ENCODE measurements around the gene LGI4. TPM values are rescaled to one million over a fixed set of nuclear protein-coding genes. Genes with fewer than 3 reads are reported as not detected.

LGI4 gene
- total and polyA plus RNA-seq, 8 donors: 3.1 to 40.0 (median 13.4) TPM

DNA sequence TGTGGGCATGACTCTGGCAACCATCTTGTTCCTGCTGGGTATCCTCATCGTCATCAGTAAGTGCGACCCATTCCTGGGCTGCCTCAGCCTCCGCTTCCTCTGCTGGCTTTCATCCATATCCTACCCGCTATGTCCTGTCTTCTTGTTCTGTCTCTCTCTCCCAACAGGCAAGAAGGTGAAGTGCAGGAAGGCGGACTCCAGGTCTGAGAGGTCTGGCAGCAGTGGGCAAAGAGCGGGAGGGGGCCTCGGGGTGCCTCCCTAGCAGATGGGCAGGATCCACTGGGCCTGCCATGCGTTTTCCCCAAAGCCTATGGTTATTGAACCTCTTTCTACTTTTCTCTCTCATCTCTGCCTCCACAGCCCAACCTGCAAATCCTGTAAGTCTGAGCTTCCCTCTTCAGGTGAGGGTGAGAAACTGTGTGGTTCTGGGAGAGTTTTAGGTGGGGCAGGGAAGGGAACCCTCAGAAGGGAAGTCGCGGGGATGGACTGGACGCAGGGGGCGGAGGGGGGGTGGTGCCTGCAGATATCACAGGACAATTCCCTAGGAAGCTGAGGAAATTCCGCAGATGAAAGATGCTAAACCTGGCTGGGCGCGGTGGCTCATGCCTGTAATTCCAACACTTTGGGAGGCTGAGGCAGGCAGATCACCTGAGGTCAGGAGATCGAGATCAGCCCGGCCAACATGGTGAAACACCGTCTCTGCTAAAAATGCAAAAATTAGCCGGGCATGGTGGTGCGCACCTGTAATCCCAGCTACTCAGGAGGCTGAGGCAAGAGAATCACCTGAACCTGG, 16.6 kb upstream of the LGI4 start:
- no peak for DNase-seq
- intact Hi-C loops (cut with DNase I; ENCODE audit: low total_unique reads): no loop called here
- H3K27ac ChIP-seq: no peak overlapping the region

DNA sequence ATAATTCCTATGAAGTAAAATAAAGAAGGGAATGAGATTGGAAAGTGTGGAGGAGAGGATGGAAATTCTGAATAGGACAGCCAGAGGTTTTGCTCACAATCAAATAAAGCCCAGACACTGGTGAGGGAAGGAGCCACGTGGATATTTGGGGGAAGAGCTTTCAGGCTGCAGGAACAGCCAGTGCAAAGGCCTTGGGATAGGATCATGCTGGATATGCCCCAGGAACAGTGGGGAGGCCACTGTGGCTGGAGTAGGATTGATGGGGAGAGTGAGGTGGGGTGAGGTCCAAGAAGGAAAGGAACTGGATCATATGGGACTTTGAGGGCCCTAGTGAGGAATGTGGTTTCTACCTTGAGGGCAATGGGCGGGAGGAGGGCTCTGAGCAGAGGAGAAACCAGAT, 15.6 kb upstream of the LGI4 start:
- H3K4me1 ChIP-seq: peaks cover 16 to 25% (median 21%) of the 10 kb centered on the region in 4 donors

More for the DNA sequence above, 16.6 kb upstream of the LGI4 start:
- peaks cover 19 to 34% (median 26%) of the 10 kb centered on the region in 4 donors for H3K4me1 ChIP-seq
- 86 to 91% (median 89%) methylated on average over 20 of the region's 20 CpGs for WGBS, 5 donors
- H3K4me3 ChIP-seq: no peak overlapping the region
- H3K27me3 ChIP-seq: peaks cover 0 to 54% (median 9%) of the 10 kb centered on the region in 3 donors
- TF ChIP-seq, protein P1, sequence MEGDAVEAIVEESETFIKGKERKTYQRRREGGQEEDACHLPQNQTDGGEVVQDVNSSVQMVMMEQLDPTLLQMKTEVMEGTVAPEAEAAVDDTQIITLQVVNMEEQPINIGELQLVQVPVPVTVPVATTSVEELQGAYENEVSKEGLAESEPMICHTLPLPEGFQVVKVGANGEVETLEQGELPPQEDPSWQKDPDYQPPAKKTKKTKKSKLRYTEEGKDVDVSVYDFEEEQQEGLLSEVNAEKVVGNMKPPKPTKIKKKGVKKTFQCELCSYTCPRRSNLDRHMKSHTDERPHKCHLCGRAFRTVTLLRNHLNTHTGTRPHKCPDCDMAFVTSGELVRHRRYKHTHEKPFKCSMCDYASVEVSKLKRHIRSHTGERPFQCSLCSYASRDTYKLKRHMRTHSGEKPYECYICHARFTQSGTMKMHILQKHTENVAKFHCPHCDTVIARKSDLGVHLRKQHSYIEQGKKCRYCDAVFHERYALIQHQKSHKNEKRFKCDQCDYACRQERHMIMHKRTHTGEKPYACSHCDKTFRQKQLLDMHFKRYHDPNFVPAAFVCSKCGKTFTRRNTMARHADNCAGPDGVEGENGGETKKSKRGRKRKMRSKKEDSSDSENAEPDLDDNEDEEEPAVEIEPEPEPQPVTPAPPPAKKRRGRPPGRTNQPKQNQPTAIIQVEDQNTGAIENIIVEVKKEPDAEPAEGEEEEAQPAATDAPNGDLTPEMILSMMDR (IDR thresholded peaks at IDR 0.05): no peak
- TF ChIP-seq EP300 (IDR thresholded peaks at IDR 0.05) (no peak), POLR2AphosphoS5 (IDR thresholded peaks at IDR 0.05) (no peak), POLR2A (IDR thresholded peaks at IDR 0.05) (no peak)
- no peaks in the 10 kb centered on the region for H3K9me3 ChIP-seq
- H3K36me3 ChIP-seq: no peaks in the 10 kb centered on the region

DNA sequence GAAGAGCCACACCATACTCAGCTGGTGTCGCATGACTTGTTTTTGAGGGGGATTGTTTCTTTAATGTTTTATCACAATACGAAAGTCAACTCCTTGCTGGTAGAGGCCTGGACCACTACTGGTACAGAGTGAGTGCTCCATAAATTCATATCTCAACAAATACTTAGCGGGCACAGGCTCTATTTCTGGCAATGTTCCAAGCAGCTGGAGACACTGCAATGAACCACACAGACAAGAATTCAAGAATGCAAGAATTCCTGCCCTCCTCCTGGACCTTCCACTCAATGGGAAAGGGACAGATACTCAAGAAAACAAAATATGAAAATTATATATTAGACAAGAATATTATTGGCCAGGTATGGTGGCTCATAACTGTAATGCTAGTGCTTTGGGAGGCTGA, 14.6 kb upstream of the LGI4 start:
- Histone ChIP-seq H3K4me1 (peaks cover 10 to 23% (median 14%) of the 10 kb centered on the region in 4 donors), H3K36me3 (no peaks in the 10 kb centered on the region), H3K4me3 (no peak overlapping the region), H3K27me3 (peaks cover 0 to 42% (median 9%) of the 10 kb centered on the region in 3 donors), H3K27ac (no peak overlapping the region), H3K9me3 (no peaks in the 10 kb centered on the region)
- 81 to 88% (median 86%) methylated on average over 3 of the region's 3 CpGs for WGBS, 5 donors
- TF ChIP-seq POLR2AphosphoS5 (IDR thresholded peaks at IDR 0.05) (no peak), POLR2A (IDR thresholded peaks at IDR 0.05) (no peak), EP300 (IDR thresholded peaks at IDR 0.05) (no peak)
- TF ChIP-seq, protein P1 (IDR thresholded peaks at IDR 0.05): no peak
- intact Hi-C loops (cut with DNase I; ENCODE audit: low total_unique reads): loop anchor here (10.0 kb wide), 1 partner anchor 115 kb away; the partner anchor contains the start of gene USF2
- no peak for DNase-seq

More for the DNA sequence above, 15.6 kb upstream of the LGI4 start:
- intact Hi-C loops (cut with DNase I; ENCODE audit: low total_unique reads): no loop called here
- peaks cover 0 to 43% (median 9%) of the 10 kb centered on the region in 3 donors for H3K27me3 ChIP-seq
- TF ChIP-seq EP300 (IDR thresholded peaks at IDR 0.05) (no peak), POLR2A (IDR thresholded peaks at IDR 0.05) (no peak)
- H3K27ac ChIP-seq: no peak overlapping the region
- H3K9me3 ChIP-seq: no peaks in the 10 kb centered on the region
- WGBS, 5 donors: 67 to 81% (median 76%) methylated on average over 2 of the region's 2 CpGs
- H3K36me3 ChIP-seq: no peaks in the 10 kb centered on the region
- DNase-seq: no peak
- H3K4me3 ChIP-seq: no peak overlapping the region

DNA sequence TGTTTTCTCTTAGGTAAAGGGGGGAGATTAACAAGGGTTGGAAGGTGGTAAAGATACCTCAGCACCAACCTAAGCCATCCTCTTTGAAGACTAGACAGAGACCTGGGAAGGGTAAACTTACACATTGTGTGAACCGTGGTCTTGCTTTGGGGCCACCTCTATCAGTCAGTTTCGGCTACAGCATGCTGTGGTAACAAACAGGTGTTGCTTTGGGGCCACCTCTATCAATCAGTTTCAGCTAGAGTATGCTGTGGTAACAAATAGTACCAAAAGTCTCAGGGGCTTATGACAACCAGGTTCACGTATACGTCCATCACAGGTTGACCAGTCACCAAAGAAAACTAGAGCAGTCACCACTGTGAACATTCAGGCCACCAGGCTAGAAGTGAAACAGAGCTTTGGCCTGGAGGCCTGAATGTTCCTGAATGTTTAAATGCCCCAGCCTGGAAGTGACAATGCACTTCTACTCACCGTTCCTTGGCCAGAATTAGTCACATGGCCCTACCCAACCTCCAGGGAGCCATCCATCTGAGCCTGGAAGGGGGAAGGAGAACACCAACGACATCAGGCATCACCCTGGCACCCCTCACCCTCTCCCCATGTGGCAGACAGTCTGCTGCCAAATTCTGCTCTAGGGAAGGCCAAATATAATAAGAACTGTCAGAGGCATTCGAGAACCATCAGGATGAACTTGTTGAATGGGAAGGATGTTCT, 12.0 kb upstream of the LGI4 start:
- intact Hi-C loops (cut with DNase I; ENCODE audit: low total_unique reads): loop anchor here (10.0 kb wide), 1 partner anchor 118 kb away; the partner anchor contains the start of gene USF2
- H3K9me3 ChIP-seq: no peaks in the 10 kb centered on the region
- no peak for TF ChIP-seq POLR2A (IDR thresholded peaks at IDR 0.05)
- TF ChIP-seq, protein P1 (IDR thresholded peaks at IDR 0.05): no peak
- no peaks in the 10 kb centered on the region for H3K36me3 ChIP-seq
- peaks cover 14 to 29% (median 20%) of the 10 kb centered on the region in 4 donors for H3K4me1 ChIP-seq
- 73 to 91% (median 83%) methylated on average over 6 to 7 of the region's 7 CpGs for WGBS, 5 donors
- DNase-seq: no peak
- peaks cover 0 to 48% (median 16%) of the 10 kb centered on the region in 3 donors for H3K27me3 ChIP-seq
- H3K4me3 ChIP-seq: no peak overlapping the region
- no peak overlapping the region for H3K27ac ChIP-seq
